Neuronal stem cell (in vitro differentiated cells): ENCODE results near the gene FOXP1.

ENCODE experiments used
- DNase-seq: peaks from one replicate; pipeline ENCODE4 v3.0.0-alpha.2; 2013; ENCODE audit warnings: low spot score
- H2AFZ ChIP-seq: one replicate; pipeline ENCODE4 v1.6.1; 2013; ENCODE audit warnings: mild to moderate bottlenecking, low read length, inconsistent platforms
- H2AK5ac ChIP-seq: 2 replicates; pipeline ENCODE4 v1.6.1; 2013; ENCODE audit warnings: low read depth, mild to moderate bottlenecking, inconsistent platforms, low read length, moderate library complexity, mixed read lengths
- H2BK120ac ChIP-seq: 2 replicates; pipeline ENCODE4 v1.6.1; 2013; ENCODE audit warnings: low read depth, mild to moderate bottlenecking, inconsistent platforms, low read length, moderate library complexity, mixed read lengths
- H2BK12ac ChIP-seq: one replicate; pipeline ENCODE4 v1.6.1; 2013; ENCODE audit warnings: low read length, inconsistent platforms
- H2BK15ac ChIP-seq: 2 replicates; pipeline ENCODE4 v1.6.1; 2013; ENCODE audit warnings: mild to moderate bottlenecking, low read length, inconsistent platforms, mixed read lengths
- H2BK5ac ChIP-seq: one replicate; pipeline ENCODE4 v1.6.1; 2013; ENCODE audit warnings: inconsistent platforms, mild to moderate bottlenecking, low read length, moderate library complexity
- H3K14ac ChIP-seq: one replicate; pipeline ENCODE4 v1.6.1; 2013; ENCODE audit warnings: low read length, inconsistent platforms
- H3K18ac ChIP-seq: 2 replicates; pipeline ENCODE4 v1.6.1; 2013; ENCODE audit warnings: low read length, inconsistent platforms
- H3K23ac ChIP-seq: 2 replicates; pipeline ENCODE4 v1.6.1; 2013; ENCODE audit warnings: low read depth, mild to moderate bottlenecking, mixed read lengths, low read length, inconsistent platforms; ENCODE audit not compliant: poor library complexity
- H3K27ac ChIP-seq: replicated peaks from 3 replicates; pipeline ENCODE4 v1.5.1; 2013; ENCODE audit warnings: low read length, inconsistent platforms
- H3K27me3 ChIP-seq, 3 experiments: 2 replicates each; pipeline ENCODE4 v1.6.1; 2013; ENCODE audit warnings: low read length in 3 of 3, mild to moderate bottlenecking in 2 of 3, inconsistent platforms in 1 of 3, low read depth in 1 of 3, mixed read lengths in 1 of 3, moderate library complexity in 1 of 3; ENCODE audit not compliant: control insufficient read depth in 3 of 3, insufficient read depth in 3 of 3
- H3K36me3 ChIP-seq, 2 donors: replicated peaks in 1 of 2; 2 replicates each; pipeline ENCODE4 v1.6.1; 2013; ENCODE audit warnings: low read length in 2 of 2; ENCODE audit not compliant: control insufficient read depth in 2 of 2, insufficient read depth in 2 of 2
- H3K4ac ChIP-seq: 2 replicates; pipeline ENCODE4 v1.6.1; 2013; ENCODE audit warnings: inconsistent platforms, mild to moderate bottlenecking, low read length, moderate library complexity
- H3K4me1 ChIP-seq, 2 donors: 1 replicate in 1 of 2; 2 replicates in 1 of 2; pipeline ENCODE4 v1.6.1; 2013; ENCODE audit warnings: low read length in 2 of 2, low read depth in 1 of 2; ENCODE audit not compliant: control insufficient read depth in 2 of 2, insufficient read depth in 1 of 2
- H3K4me2 ChIP-seq: one replicate; pipeline ENCODE4 v1.6.1; 2013; ENCODE audit warnings: mild to moderate bottlenecking, low read length, inconsistent platforms; ENCODE audit not compliant: insufficient read depth, poor library complexity, severe bottlenecking
- H3K4me3 ChIP-seq, 2 donors: 2 replicates each; pipeline ENCODE4 v1.5.1; 2013; ENCODE audit warnings: low read length in 2 of 2, mild to moderate bottlenecking in 2 of 2, inconsistent platforms in 1 of 2, moderate library complexity in 1 of 2
- H3K79me1 ChIP-seq: one replicate; pipeline ENCODE4 v1.6.1; 2013; ENCODE audit warnings: low read depth, mild to moderate bottlenecking, inconsistent platforms, low read length, moderate library complexity
- H3K9ac ChIP-seq: one replicate; pipeline ENCODE4 v1.6.1; 2013; ENCODE audit warnings: mild to moderate bottlenecking, low read depth, low read length, inconsistent platforms; ENCODE audit not compliant: poor library complexity
- H3K9me3 ChIP-seq, 2 donors: replicated peaks in 1 of 2; 2 replicates each; pipeline versions ENCODE3 to v1.6.1; 2013; ENCODE audit warnings: low read length in 2 of 2, mild to moderate bottlenecking in 2 of 2, inconsistent platforms in 1 of 2, low read depth in 1 of 2, mixed read lengths in 1 of 2, moderate library complexity in 1 of 2; ENCODE audit not compliant: control insufficient read depth in 2 of 2, insufficient read depth in 1 of 2
- H4K8ac ChIP-seq: one replicate; pipeline ENCODE4 v1.6.1; 2013; ENCODE audit warnings: low read depth, mild to moderate bottlenecking, inconsistent platforms, low read length, moderate library complexity
- H4K91ac ChIP-seq: one replicate; pipeline ENCODE4 v1.6.1; 2013; ENCODE audit warnings: low read length, low read depth, mild to moderate bottlenecking, inconsistent platforms; ENCODE audit not compliant: poor library complexity
- WGBS, 2 donors: extraction: QIAGEN DNeasy Blood & Tissue Kit; methylation state at CpG; one replicate each; pipeline ENCODE4 v1.1.7; 2013; ENCODE audit warnings: missing lambda C conversion rate in 2 of 2, mixed read lengths in 1 of 2; ENCODE audit not compliant: insufficient read length in 2 of 2, insufficient replicate concordance in 1 of 2; ENCODE audit errors: extremely low coverage in 2 of 2; 5-methylcytosine and 5-hydroxymethylcytosine counted together

The FOXP1 gene

GRCh38 chr3:71520161-71521020, 63.1 kb downstream of the FOXP1 start:
- H3K4me1 ChIP-seq, result peaks cover 9 to 21% of the 10 kb centered on the region in 2 donors
- H3K23ac ChIP-seq, result no peak overlapping the region
- H3K4ac ChIP-seq, result no peak overlapping the region
- H2AFZ ChIP-seq, result no peak overlapping the region
- H3K36me3 ChIP-seq, result no peaks in the 10 kb centered on the region
- no peak for DNase-seq
- H4K91ac ChIP-seq, result no peak overlapping the region
- no peak overlapping the region for H3K18ac ChIP-seq
- no peak overlapping the region for H3K9ac ChIP-seq
- H2BK12ac ChIP-seq, result no peak overlapping the region
- no peak overlapping the region for H4K8ac ChIP-seq
- H2AK5ac ChIP-seq, result no peak overlapping the region
- no peak overlapping the region for H2BK120ac ChIP-seq
- no peaks in the 10 kb centered on the region for H3K9me3 ChIP-seq
- no peak overlapping the region for H2BK5ac ChIP-seq
- no peaks in the 10 kb centered on the region for H3K27me3 ChIP-seq
- H3K4me3 ChIP-seq, result no peak overlapping the region
- H3K4me2 ChIP-seq, result no peak overlapping the region
- no peak overlapping the region for H3K14ac ChIP-seq
- no peaks in the 10 kb centered on the region for H3K79me1 ChIP-seq
- H3K27ac ChIP-seq, result no peak overlapping the region
- H2BK15ac ChIP-seq, result no peak overlapping the region
- WGBS, 2 donors, result no CpG with 5 or more reads among the region's 10 CpGs

- no peak overlapping the region for H4K8ac ChIP-seq
- no peak overlapping the region for H4K91ac ChIP-seq
- H3K23ac ChIP-seq, result no peak overlapping the region
- no peak overlapping the region for H3K27ac ChIP-seq
- H3K27me3 ChIP-seq, result no peaks in the 10 kb centered on the region
- H3K4me2 ChIP-seq, result no peak overlapping the region
- no peak overlapping the region for H2BK12ac ChIP-seq
- no peaks in the 10 kb centered on the region for H3K36me3 ChIP-seq
- H3K79me1 ChIP-seq, result no peaks in the 10 kb centered on the region
- H2BK5ac ChIP-seq, result no peak overlapping the region
- H2AK5ac ChIP-seq, result no peak overlapping the region
- no peak overlapping the region for H3K18ac ChIP-seq
- H2AFZ ChIP-seq, result no peak overlapping the region
- no peak overlapping the region for H3K9ac ChIP-seq
- no peak overlapping the region for H2BK120ac ChIP-seq
- no peak overlapping the region for H2BK15ac ChIP-seq
- peaks cover 11 to 21% of the 10 kb centered on the region in 2 donors for H3K4me1 ChIP-seq
- no peak overlapping the region for H3K4ac ChIP-seq
- no peaks in the 10 kb centered on the region for H3K9me3 ChIP-seq
- DNase-seq, result no peak
- H3K4me3 ChIP-seq, result no peak overlapping the region
- H3K14ac ChIP-seq, result no peak overlapping the region
Observed at GRCh38 chr3:71518089-71518488, 65.4 kb downstream of the FOXP1 start.

- H3K27ac ChIP-seq, result no peak overlapping the region
- H3K4me1 ChIP-seq, result peaks cover 11 to 21% of the 10 kb centered on the region in 2 donors
- no peak overlapping the region for H2BK5ac ChIP-seq
- no peaks in the 10 kb centered on the region for H3K79me1 ChIP-seq
- H3K23ac ChIP-seq, result no peak overlapping the region
- H2BK12ac ChIP-seq, result no peak overlapping the region
- H2BK15ac ChIP-seq, result no peak overlapping the region
- no peak for DNase-seq
- no peak overlapping the region for H3K14ac ChIP-seq
- H2AK5ac ChIP-seq, result no peak overlapping the region
- no peak overlapping the region for H2AFZ ChIP-seq
- no peak overlapping the region for H2BK120ac ChIP-seq
- H3K9me3 ChIP-seq, result no peaks in the 10 kb centered on the region
- no peak overlapping the region for H3K9ac ChIP-seq
- no peak overlapping the region for H3K4me3 ChIP-seq
- H4K91ac ChIP-seq, result no peak overlapping the region
- no peaks in the 10 kb centered on the region for H3K36me3 ChIP-seq
- H3K18ac ChIP-seq, result no peak overlapping the region
- no CpG with 5 or more reads among the region's 3 CpGs for WGBS, 2 donors
- H3K4ac ChIP-seq, result no peak overlapping the region
- no peak overlapping the region for H3K4me2 ChIP-seq
- no peaks in the 10 kb centered on the region for H3K27me3 ChIP-seq
- no peak overlapping the region for H4K8ac ChIP-seq
Observed at GRCh38 chr3:71517271-71517791, 66.2 kb downstream of the FOXP1 start.

- no peaks in the 10 kb centered on the region for H3K79me1 ChIP-seq
- H3K27ac ChIP-seq, result no peak overlapping the region
- H2BK15ac ChIP-seq, result no peak overlapping the region
- no peak overlapping the region for H2BK5ac ChIP-seq
- H3K4ac ChIP-seq, result no peak overlapping the region
- no peak overlapping the region for H3K4me3 ChIP-seq
- peaks cover 11 to 19% of the 10 kb centered on the region in 2 donors for H3K4me1 ChIP-seq
- no CpG with 5 or more reads among the region's 11 CpGs for WGBS, 2 donors
- no peak overlapping the region for H3K14ac ChIP-seq
- no peak overlapping the region for H4K8ac ChIP-seq
- no peaks in the 10 kb centered on the region for H3K9me3 ChIP-seq
- no peak overlapping the region for H3K18ac ChIP-seq
- no peak overlapping the region for H3K23ac ChIP-seq
- no peak overlapping the region for H3K9ac ChIP-seq
- no peak overlapping the region for H2AK5ac ChIP-seq
- DNase-seq, result no peak
- H3K4me2 ChIP-seq, result no peak overlapping the region
- H2AFZ ChIP-seq, result no peak overlapping the region
- no peak overlapping the region for H4K91ac ChIP-seq
- H3K36me3 ChIP-seq, result no peaks in the 10 kb centered on the region
- no peaks in the 10 kb centered on the region for H3K27me3 ChIP-seq
- H2BK12ac ChIP-seq, result no peak overlapping the region
- no peak overlapping the region for H2BK120ac ChIP-seq
Observed at GRCh38 chr3:71515636-71516365, 67.7 kb downstream of the FOXP1 start.
